GM18907 (cell line): Measurements from ENCODE around the gene NRXN2.

Experiments
- ATAC-seq: cut with Tn5 transposase; IDR thresholded peaks from one replicate; pipeline ENCODE4 v1.9.1; 2021; ENCODE audit warnings: mild to moderate bottlenecking, moderate library complexity; ENCODE audit not compliant: unreplicated experiment

Gene NRXN2

DNA sequence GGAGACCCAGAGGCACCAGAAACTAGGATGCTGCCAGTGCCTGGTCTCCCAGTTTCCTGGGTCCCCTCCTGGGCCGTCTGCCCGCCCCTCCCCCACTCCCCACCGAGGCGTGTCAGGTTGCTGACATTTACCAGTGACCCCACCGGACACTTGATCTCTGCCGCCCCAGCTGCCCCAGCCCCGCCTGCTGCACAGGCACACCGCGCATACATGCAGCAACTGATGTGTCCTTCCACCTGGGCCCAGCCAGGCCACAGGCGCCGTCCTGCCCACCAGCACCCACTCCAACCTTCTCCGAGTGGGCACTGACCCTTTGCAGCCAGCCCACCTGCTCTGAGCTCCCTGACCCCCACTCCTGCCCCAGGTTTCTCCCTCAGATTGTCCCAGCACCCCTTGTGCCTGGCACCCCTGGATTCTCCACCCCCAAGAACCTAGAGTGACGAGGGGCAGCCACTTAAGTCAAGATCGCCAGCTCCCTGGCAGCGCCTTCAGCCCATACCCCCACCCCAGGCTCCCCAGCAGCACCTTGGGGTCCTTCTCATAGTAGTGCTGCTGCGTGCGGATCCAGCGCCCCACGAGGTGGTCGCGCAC is 36.2 kb upstream of the NRXN2 start:
- ATAC-seq, result no peak

DNA sequence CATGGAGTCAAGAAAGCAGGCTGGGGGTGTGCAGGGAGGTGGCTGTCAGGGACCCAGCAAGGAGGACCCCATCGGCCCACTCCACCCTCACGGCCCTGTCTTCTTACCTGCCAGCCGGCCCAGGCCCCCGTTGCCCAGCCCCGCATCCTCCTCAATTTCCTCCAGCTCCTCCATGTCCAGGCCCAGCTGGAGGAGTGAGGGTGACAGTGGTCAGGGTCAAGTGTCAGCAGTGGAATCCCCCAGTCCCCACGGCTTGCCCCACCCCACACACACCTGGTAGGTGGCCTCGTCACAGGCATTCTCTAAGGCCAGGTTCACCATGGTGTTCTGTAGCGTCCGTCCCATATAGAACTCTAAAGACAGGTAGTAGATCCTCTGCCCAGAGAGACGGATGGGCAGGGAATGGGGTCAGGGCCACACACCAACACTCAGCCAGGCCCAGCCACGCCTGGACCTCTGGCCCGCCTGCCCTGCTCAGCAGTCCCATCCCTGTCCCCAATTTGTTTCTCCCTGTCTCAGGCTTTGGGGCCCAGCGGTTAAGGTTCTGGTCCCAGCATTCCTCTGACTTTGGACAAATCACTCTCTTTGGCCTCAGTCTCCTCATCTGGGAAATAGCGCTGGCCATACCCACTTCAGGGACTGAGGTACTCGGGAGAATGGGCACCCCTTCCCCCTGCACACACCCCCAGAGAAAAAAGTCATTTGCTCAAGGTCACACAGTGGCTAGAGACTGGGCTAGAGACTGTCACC is 35.5 kb upstream of the NRXN2 start:
- no peak for ATAC-seq

GRCh38 chr11:64757549-64758329 is 34.7 kb upstream of the NRXN2 start:
- no peak for ATAC-seq

- no peak for ATAC-seq
These were observed 32.8 kb upstream of the NRXN2 start for GRCh38 chr11:64755681-64756361.

DNA sequence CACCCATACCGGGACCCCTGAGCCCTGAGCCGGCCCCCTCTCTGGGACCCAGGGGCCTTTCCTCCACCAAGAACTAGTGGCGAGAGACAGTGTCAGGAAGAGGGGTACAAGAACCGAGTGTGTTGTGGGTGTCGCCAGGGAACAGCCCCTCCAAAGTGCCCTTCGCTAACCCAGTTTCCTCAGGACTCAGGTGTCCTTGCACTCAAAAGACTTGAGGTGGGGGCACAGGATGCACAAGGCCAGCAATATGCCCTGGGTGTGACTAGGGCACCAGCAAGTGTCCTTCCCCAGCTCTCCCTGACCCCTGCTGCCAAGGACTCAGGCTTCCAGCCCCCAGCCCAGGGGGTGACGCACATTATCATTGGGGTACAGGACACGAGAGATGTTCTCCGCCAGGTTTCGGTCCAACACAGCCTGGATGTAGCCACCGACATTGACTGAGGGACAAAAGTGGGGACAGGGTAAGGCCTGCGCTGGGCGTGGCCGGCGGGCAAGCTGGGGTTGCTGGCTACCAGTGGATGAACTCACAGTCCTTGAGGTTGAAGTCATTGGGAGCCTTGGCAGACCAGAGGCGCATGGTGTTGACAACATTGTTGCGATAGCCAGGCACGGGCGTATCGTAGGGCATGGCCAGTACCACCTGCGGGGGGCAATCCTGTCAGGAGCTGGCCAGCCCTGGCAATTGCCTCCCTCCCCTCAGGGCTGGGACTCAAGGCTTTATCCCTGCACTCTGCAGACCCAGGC is 32.1 kb upstream of the NRXN2 start:
- no peak for ATAC-seq

GRCh38 chr11:64754124-64754918 is 31.3 kb upstream of the NRXN2 start:
- no peak for ATAC-seq

GRCh38 chr11:64753380-64754123 is 30.6 kb upstream of the NRXN2 start:
- ATAC-seq, result no peak

GRCh38 chr11:64753019-64753379 is 30.0 kb upstream of the NRXN2 start:
- no peak for ATAC-seq

DNA sequence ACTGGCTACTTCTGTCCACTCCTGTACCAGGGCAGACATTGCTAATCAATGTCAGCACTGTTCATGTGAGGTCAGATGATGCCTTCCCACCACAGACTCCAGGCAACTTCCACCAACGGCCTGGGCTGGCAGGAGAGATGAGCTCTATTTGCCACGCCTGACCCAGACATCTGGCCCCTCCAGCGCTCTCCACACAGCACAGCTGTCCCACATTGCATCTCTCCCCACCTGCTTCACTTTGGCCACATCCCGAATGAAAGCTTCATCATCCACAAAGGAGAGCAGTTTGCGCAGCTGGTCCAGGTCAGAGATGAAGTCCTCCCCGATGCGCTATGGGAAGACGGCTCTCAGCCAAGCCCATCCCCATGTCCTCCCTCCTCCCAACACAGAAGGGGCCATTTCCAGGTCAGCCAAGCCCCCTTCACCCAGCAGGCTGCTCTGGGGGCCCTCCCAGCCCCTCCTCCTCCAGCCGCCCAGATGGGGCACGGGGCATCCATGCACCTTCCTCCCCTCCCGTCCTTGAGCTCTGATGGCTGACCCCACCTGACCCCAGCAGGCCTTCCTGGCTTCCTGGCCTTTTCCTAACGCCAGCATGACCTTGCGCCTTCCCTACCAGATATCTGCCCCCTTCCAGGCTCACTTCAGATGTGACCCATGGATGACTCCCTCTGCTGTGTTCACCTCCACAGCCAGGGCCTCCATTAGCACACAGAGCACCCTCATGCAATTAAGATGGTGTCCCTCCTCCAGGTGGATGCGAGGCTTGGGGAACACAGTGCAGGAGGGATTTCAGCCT is 29.4 kb upstream of the NRXN2 start:
- no peak for ATAC-seq

GRCh38 chr11:64751580-64751979 is 28.6 kb upstream of the NRXN2 start:
- ATAC-seq, result no peak

- ATAC-seq, result no peak
These were observed 28.1 kb upstream of the NRXN2 start for GRCh38 chr11:64751136-64751535.

DNA sequence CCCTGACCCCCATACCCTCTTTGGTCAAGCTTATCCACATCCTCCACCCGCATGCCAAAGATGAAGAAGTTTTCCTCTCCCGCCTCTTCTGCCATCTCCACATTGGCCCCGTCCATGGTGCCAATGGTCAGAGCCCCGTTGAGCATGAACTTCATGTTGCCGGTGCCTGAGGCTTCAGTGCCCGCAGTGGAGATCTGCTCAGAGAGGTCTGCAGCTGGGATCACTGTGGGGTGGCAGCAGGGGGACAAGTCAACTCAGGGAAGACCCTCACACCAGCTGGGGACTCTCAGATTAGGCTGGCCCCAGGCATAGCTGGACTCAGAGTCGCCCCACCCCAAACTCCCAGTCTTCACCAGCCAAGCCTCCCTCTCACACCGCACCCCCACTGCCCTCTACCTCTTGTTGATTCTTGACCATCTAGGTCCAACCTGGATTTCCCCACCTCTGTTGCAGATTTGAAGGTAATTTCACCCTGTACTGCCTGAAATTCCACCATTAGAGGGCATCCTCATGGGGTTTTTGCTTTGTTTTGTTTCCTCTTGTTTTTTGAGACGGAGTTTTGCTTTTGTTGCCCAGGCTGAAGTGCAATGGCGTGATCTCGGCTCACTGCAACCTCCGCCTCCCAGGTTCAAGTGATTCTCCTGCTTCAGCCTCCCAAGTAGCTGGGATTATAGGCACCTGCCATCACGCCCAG is 27.5 kb upstream of the NRXN2 start:
- ATAC-seq, result no peak

DNA sequence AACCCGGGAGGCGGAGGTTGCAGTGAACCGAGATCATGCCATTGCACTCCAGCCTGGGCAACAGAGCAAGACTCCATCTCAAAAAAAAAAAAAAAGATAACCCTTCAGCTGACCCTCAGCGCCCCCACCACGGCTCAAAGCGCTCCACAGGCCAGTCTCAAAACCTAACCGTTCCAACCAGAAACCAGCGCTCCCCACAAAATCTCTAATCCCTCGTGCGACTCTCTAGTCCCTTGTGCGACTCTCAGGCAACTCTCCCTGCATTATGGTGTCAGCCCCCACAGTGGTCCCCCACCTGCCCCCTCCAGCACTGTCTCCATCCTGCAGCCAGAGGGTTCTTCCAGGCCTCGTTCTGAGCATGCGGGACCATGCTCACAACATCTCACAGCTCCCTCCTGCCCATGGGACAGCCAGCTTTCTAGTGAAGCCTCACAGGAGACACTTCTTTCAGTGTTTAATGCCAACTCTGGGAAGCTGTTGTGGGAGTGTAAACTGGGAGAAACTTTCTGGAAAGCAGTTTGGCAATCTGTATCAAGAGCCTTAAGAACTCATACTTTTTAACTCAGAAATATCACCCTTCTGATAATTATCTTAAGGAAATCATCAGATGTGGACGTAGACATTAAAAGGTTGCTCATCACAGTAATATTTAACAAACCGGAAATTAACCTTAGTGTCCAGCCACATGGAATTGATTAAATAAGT is 25.1 kb upstream of the NRXN2 start:
- no peak for ATAC-seq

DNA sequence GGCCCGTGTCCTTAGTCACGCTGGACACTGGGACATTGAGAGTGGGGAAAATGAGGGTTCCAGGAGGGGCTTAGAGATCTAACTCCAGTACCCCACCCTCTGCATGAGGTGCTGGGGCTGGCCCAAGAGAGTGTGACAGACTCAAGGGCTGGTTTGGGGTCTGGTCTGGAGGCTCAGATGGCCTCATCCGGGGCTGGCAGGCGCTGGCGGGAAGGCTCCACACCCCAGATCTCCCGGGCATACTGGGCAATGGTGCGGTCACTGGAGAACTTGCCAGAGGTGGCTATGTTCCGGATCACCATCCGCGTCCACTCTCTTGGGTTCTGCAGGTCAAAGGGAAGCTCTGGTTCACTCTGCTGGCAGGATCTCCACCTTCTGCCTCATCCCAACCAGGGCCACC is 23.5 kb upstream of the NRXN2 start:
- ATAC-seq, result no peak

DNA sequence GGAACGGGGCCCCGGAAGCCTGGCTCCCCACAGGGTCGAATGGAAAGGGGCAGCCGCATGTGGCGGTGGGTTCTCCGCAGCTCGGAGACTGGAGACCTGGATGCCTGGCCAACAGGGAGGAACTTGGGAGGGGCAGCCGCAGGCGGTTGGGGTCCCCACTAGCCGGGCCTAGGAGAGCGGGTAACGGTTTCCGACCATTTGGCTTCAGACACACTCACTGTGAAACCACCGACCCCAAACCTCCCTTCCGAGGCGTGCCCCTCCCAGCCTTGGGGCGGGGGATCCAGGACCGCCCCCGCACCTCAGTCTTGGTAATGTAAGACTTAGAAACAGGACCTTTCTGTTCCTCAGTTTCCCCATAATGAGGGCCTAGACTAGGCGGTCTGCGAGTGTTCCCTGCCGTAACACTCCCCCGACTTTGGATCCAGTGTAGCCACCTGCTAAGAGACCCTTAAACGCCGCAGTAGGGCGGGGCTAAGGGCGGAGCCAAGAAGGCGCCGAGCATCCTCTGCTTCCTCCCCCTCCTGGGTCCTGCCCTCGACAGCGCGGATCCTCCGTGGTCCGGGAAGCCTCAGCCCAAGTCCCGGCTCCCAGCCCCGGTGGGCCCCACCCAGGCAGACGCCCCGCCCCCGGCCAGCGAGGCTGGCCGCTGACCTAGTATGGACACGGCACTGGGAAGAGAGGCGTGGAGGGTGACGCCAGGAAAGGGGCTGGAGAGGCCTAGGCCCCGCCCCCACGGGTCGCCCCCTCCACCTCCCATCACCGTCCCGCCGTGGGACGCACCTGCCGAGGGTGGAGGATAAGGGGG is 22.7 kb upstream of the NRXN2 start:
- peak; percentile 37 for ATAC-seq

- ATAC-seq, result no peak
These were observed 22.2 kb upstream of the NRXN2 start for GRCh38 chr11:64745189-64745520.
